GM21515 (cell line): ENCODE results near the gene SHANK2.

Source experiments
- ATAC-seq: cut with Tn5 transposase; IDR thresholded peaks from one replicate; pipeline ENCODE4 v1.9.1; 2021; ENCODE audit not compliant: unreplicated experiment

The SHANK2 gene

DNA sequence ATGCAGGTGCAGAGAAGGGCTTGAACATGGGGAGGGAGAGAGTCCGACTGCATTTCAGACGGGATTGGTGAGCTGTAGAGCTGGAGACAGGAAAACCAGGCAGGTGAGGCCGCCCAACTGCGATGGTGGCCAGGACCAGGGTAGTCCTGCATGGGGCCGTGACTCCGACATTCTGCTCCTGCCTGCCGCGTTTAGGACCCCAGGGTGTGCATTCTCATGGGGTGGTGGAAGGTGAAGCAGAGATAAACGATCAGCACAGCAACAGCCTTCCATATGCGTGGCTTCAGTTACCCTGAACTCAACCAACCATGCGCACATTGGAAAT lies 29.3 kb downstream of the SHANK2 start:
- no peak for ATAC-seq

DNA sequence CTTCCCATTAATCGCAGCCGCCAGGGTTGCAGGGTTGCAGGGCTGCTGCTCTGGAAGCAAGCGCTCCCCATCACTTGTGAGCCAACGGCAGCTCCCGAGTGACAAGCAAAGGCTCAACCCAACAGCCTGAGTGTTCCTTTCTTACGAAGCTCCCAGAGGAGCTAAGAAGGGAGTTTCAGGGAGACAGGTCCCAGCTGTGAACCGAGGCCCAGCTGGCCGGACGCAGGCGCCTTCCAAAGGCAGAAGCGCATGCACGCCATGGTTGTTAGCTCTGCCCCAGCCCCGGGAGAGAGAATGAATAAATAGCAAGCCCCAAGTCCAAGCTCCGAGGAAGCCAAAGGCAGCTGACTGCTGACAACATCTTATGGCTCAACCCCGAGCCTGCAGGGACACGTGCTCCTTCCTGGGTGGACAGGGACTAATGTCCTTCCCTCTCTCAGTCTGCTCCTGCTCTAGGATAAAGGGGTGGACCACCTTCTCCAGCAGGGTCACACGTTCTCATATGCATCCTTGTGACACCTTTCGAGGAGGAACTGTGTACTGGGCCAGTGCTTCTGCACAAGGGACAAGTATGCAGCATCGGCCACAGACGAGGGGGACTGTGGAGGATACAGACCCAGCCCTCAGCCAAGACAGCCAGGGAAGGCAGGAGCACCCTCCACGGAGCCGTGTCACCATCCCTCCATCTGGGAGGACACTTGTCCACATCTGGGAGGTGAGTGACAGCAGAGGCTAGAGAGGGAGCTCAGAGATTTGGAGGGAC lies 29.9 kb downstream of the SHANK2 start:
- no peak for ATAC-seq

DNA sequence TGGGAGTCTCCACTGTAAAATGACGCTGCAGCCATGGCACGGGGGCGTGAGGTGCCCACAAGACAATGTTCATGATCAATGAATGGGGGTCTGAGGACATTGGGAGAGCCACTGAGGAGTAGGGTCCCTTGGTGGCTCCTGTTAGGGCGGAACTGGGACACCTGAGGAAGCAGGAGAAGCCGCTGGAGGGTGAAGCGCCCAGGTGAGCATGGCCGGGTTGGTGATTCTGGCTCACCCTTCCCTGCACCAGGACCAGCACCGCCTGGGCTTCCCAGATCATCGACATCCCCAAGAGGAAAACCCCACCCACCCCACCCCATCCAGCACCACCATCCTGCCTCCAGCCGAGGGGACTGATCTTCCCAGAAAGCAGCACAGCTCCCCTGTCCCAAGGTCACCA lies 30.6 kb downstream of the SHANK2 start:
- no peak for ATAC-seq

DNA sequence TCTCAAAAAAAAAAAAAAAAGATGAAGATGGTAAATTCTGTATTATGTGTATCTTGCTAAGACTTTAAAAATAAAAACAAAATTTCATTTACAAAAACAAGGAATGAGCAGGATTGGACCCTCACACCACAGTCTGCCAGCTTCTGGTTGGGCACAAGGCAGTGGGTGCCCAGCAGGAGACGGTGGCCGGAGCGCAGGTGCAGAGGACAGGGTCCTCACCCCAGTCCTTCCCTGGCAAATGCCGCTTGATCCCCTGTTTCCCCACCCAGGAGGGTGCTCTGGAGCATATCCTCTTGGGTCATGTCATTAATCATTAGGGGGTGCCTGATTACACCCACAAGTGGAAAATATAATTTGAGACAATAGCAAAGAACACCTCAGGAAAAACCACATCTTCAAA lies 31.2 kb downstream of the SHANK2 start:
- no peak for ATAC-seq

DNA sequence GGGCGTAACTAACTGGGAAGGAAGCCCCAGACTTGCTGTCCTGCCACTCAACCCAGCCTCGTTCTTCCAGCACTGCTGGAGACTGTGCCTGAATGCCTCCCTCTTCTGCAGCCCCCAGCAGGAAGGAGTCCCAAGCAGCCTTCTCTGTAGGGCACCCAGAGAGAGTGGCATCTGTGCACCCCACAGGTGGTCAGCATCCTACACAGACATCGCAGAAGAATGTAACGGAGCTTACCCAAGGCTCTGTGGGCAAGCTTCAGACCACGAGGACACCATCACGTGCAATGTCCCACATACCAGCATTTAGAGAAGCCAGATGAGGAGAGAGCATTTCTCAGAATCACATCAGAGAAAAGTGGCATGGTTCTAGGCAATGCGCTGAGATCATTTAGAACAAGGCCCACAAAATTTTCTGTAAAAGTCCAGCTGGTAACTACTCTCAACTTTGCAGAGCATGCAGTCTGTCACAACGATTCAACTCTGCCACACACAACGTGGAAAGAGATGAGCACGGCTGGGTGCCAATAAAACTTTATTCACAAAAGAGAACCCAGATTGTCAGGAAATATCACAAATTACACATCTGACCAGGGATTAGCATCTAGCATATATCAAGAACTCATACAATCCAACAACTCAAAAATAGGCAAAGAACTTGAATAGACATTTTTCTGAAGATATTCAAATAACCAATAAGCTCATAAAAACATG lies 33.4 kb downstream of the SHANK2 start:
- ATAC-seq, result no peak

DNA sequence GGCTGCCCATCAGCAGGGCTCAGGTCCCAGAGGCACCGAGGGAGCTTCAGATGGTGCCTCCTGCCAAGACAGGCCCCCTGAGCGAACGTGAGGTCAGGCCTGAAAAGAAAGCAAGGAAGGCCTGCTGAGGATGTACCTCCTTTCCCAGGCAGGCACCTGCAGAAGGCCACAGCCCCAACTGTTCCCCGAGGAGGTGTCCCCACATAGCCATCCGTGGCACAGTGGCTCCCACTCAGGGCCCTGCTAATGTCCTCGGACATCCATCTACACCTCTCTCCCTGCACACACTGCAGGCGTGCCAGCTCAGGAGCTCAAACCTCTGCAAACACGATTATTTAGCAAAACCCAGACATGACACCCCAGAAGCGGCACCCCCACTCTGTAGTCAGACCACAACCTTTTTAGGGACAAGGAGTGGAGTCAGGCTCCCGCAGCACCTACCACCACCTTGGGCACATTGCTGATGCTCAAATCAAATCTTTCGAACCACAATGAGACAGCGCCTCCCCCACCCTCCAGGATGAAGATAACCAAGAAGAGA lies 36.9 kb downstream of the SHANK2 start:
- ATAC-seq, result no peak

DNA sequence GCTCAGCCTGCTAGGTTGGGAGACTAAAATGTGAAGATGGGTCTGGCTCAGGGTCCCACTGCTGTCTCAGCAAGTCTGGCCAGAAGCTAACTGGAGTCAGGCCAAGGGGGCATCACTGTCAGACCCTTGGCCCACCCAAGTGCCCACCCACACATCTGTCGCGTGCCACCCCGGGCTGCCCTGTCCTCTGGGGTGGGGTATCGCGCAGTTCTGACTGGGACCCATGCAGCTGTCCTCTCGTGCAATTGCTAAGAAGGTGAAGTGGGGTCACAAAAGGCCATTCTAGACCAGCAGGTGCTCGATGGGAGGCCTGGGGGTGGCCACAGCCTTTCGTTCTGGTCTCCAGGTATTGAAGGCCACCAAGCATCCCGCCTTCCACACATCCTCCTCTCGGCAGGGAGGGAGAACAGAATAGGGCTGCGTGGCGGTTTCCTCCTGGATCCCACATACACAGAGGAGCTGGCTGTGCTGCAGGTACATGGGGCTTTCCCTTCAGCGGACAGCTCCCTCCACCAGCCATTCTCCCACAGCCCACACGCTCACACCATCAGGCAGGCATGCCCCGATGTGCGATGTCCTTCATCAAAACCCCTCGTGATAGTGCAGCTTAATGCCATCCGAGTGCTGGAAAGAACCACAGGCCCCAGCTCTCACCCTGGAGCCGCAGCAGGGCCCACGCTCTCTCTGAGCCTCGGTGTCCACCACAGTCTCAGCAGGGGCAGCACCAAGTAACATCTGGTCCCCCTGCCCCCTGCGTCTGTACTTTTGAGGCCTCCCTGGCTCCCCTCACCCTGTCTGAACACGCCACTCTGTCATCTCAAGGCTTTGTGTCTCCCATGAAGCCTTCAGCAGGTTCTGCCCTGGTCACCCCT lies 37.6 kb downstream of the SHANK2 start:
- ATAC-seq, result no peak

DNA sequence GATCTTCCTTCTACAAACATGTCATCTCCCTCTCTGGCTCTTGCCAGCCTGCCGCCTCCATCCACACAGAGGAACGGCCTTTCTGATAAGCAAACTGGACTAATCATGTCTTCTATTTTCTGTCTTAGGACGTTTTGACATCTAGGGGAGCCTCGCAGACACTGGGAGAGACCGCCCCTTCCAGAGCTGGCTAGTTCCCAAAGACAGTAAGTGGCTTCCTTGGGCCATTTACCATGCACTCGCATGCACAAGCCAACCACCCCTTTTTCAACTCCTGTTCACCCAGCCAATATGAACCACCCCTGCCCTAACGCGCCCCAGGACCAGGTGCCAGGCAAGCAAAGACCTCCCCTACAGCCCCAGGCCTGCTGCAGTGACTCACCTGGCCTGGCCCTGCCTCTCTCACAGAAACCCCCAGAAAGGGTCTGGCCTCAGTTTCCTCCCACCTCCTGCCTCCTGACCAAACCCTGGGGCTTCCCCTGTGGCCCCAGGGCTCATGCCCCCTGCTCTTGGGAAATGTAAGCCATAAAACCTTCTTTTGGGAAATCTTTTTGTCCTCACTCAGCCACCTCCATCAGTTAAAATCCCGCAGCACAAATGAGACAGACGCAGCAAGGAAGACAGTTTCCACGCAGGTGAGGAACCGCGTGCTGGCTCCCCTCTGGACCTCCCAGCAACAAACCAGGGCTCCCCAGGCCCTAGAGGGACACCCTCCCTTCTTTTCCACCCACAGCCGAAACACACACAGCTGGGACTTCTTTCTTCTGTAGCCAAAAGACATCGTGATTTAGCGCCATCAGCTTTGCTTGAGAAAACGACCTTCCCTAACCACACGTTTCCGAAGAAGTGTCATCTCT lies 38.5 kb downstream of the SHANK2 start:
- no peak for ATAC-seq

DNA sequence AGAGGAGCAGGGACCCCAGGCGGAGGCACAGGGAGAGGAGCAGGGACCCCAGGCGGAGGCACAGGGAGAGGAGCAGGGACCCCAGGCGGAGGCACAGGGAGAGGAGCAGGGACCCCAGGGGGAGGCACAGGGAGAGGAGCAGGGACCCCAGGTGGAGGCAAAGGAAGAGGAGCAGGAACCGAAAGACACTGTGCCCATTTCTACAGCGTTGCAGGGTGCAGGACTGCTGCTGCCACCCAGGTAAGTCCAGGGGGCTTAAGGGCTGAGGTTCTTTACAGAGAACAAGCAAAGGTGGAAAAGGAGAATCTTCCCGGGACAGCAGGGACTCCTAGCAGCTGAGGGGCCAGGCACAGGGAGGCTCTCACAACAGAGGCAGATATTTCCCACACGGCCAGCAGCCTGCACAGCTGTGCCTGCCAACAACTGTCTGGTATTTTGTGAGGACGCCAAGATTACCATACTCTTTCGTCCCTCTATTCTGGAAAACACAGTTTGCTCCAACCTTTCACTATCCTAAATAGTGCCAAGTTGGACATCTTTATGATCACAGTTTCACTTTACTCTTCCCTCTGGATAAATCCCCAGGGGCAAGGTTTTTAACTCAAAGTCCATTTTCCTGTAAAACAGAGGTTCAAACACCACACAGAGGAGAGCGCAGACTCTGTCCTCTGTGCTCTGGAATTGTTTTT lies 39.4 kb downstream of the SHANK2 start:
- no peak for ATAC-seq

DNA sequence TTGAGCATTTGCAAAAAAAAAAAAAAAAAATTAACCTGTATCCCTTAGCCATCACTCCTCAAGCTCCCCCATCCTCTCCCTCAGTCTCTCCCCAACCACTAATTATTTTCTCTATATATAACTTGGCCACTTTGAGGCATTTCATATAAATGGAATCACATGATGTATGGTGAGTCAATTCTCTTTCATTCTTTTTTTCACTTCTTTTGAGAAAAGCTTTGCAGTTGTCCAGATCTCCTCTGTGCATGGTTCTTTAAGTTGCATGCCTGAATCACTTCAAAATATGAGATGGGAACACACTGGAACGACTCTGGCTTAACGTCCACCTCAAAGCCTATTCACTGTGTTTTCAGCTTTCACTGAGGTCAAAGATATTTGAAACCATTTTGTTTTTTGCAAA lies 40.7 kb downstream of the SHANK2 start:
- ATAC-seq, result no peak

DNA sequence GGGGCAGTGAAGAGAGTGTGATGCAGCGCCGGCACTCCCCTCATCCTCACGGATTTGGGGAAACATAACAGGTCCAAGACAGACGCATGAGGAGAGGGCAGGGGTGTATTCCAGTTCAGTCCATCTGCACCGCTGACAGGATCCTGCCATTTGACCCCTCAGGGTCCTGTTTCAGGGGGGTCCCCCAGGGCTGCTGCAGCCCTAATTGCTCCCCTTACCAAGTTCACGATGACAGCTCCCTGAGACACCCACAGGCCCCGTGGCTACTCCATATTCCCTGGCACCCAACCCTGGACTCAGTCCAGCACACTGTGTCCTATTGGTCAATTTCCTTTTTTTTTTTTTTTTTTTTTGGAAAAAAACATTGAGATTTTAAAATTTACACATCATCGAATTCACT lies 41.5 kb downstream of the SHANK2 start:
- no peak for ATAC-seq

DNA sequence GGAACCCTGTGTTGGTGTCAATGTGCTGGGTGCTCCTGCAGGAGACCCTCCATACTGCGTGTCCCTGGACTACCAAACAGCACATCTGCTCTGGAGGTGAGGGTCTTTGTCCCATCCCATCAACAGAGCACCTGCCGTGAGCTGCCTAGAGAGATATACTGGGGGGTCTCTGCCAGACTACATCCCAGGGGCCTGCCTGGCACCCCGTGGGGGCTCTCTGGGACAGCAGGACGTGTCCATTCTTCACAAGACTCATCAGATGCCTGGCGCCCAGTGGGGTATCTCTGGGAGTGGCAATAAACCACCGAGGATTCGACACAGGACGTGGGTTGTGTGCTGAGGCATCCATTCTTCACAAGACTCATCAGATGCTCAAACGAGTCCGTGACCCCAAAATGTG lies 42.7 kb downstream of the SHANK2 start:
- ATAC-seq, result no peak

DNA sequence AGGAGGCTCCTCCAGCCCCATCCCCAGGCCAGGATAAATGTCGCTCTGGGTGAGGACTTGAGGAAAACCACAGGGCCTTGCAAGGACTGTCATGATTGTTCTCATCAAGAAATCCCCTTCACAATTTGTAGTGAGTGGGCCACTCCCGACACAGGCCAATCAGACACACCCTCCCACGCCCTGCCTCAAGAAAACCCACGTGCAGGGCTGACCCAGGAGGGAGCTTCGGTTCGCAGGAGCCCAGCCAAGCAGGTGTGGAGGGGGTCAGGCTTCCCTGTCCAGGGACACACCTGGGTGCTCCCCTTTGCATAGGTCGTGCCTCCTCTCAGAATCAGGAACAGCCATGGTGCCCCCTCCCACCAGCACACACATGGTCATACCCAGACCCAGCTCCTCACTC lies 43.2 kb downstream of the SHANK2 start:
- ATAC-seq, result no peak

DNA sequence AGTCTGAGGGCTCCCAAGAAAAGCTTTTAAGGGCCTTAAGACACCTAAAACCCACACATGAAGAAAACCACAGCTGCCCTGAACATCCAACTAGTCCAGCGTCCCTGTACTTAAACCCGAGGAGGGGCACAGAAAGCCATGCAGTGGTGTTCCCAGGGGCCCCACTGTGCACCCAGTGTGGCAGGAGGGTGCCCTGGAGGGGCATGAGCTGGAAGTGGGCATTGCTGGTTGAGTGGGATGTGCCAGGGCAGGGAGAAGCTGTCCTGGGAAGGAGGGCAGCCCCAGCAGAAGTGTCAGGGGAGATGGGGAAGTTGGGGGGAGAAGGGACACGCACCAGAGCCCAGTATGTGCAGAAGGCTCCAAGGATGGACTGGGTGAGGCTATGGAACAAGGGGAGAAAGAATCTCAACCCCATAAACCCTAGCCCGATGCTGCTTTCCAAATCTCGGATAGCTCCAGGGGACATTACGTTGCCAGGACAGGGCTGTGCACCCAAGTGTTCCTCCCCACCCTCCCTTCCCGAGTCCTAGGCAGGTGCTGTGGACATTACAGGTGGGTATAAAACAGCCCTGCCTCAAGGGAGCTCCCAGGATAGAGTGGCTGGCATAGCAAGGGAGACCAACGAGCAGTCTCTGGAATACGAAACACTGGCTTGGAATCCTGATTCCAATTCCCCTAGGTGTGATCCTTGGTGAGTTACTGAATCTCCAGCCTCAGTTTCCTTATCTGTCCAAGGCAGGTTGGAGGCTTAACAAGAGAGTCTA lies 44.2 kb downstream of the SHANK2 start:
- no peak for ATAC-seq

DNA sequence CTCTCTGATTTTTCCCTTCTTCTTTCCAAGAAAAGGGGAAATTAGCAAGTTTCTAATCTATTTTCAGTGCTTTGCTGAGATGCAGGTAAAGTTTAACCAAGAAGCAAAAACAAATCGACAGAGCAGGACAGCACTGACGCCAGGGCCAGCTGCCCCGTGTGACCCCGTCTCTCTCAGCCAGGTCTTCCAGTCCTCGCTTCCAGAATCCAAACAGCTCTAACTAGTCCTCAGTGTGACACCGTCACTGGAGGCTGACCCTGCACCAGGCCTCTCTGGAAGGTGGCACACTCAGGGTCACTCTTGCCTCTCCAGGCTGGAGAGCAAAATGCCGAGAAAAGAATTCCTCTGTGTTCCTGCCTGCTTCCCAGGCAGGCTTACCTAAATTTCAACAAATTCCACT lies 44.8 kb downstream of the SHANK2 start:
- ATAC-seq, result no peak

DNA sequence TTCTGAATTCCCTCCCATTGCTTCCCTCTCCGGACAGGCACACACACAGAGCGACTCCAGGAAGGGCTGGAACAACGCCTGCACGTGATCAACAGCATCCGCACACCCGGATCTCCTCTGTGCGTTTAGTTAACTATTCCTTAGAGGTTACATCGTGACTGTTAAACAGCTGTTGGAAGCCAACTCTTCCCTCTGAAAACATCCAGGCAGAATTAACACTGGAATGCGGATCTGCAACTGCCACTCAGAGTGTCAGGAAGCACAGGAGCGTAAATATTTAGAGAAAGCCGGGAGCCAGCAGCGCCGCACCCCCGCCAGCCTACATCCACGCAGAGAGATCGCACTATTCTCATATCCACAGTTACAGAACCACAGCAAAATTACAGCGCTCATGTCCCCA lies 46.2 kb downstream of the SHANK2 start:
- no peak for ATAC-seq

DNA sequence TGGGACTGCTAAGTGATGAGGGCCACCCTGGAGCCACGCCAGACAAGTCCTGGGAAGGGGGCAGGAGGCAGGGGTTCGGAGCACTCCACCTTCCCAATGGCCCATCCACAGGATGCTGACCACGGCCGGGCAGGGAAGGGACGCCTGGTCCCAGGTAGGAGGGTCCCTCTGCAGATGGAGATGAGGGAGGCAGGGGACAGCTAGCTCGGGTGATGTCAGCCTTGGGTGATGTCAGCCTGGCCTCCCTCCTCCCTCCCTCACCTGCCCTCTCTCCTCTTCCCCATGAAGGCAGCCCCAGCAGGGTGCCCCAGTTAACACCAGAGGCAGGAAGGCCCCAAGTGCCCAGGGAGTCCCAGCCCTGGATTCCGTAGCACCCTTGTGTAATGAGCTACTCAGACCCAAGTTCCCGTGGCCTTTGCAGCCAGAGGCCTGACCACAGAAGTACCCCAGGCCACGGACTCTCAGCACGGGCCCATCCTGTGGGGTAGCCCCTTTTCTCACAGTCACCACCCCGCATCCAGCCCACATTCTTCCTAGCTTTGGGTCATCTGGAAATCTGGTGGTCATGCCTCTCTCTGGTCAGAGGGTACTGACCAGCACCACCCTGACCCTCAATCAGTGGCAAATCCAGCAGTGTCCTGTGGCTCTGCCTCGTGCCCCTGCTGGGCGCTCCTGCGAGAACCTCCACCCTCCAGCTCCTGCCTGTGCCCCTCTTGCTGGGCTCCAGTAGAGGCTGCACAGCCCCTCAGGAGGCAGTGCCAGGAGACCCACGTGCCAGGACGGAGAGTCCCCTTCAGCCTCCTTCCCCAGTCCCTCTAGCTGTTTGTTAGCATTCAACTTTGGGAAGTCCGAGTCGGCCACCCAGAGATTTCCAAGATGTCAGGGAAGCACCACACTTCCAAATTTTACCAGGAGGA lies 47.4 kb downstream of the SHANK2 start:
- ATAC-seq, result no peak

DNA sequence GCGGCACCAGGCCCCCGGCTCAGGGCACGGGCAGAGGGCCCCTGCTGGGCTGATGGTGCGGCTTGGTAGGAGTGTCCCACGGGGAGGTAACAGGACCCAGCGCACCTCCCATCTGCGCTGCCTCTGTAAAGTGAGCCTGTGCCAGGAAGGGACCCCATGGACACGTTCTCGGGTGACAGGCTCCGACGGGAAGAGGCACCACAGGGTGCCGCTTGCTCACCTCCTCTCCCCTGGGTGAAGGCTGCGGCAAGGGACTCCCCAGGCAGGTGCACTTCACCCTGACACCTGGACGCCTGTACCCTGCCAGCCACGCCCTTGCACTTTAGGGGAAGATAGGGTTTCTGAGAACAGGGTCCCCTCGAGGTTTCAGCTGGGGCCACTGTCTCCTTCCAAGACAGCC lies 48.1 kb downstream of the SHANK2 start:
- ATAC-seq, result no peak
